Ishikawa (cell line): ENCODE results near the gene MRPS11.
A peak's percentile ranks its signal among the peaks of the same experiment; 100 is the strongest.

ENCODE experiments used
- EP300 ChIP-seq: IDR thresholded peaks from 2 replicates; pipeline ENCODE4 v1.6.1; 2012; ENCODE audit warnings: borderline replicate concordance
- FOXM1 ChIP-seq: IDR thresholded peaks from 2 replicates; pipeline ENCODE4 v1.6.1; 2012; ENCODE audit warnings: low read depth, borderline replicate concordance
- RAD21 ChIP-seq: IDR thresholded peaks from 2 replicates; pipeline ENCODE4 v1.6.1; 2012; ENCODE audit warnings: low read depth

DNA sequence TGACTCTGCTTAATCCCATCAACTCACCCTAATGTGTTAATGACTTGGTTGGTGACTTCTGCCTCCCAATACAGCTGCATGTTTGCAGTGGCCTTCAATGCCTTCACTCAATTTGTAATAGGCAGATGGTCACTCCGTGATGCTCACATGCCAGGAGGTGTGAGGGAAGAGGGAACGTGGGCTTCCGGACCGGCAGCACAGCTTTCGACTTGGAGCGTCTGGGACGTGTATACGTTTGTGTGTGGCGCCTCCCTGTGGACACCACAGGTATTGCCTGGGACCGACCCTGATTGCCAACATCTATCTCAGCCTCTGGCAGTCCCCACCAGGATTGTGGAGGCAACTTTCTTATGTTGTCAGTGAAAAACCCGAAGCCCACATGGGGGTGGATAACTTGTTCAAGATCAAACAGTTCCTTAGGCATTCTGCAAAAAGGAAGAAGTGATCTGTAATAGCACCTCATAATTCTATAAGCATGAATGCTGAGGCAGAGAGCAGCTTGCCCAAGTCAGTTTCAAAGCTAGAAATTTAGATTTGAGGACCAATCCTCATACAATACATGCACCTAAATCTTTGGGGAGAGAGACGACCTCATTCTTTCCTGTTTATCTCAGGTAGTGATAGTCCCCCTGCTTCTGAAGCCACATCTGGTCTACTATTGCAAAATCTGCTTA lies 17.2 kb upstream of the MRPS11 start:
- TF ChIP-seq EP300: no peak
- no peak for TF ChIP-seq FOXM1
- TF ChIP-seq RAD21: peak; percentile 85
